Naive thymus-derived CD8-positive, alpha-beta T cell (primary cell): ENCODE data around the gene FXR2. TPM values are rescaled to one million over a fixed set of nuclear protein-coding genes. Genes with fewer than 3 reads are reported as not detected.

ENCODE experiments used
- ATAC-seq, 2 donors: fragments of 150-1000 bp; cut with Tn5 transposase in 1 of 2; sonication (Bioruptor Pico), chemical (Tn5 transposase) in 1 of 2; 1 replicate in 1 of 2; 2 replicates in 1 of 2; pipeline ENCODE4 v1.10.0; 2021; ENCODE audit warnings: mild to moderate bottlenecking in 2 of 2, moderate library complexity in 2 of 2
- POLR2A ChIA-PET: fragments of 350-600 bp; sonication (Branson Sonifier 250); formaldehyde crosslinking; loops from one replicate; lab custom pipeline; 2021; ENCODE audit warnings: antibody characterized with exemption; lab: Charles Lee
- DNase-seq, 10 donors: peaks; one replicate each; pipeline versions ENCODE4 v3.0.0 to v3.0.0-alpha.2; 2020 to 2022
- H3K27ac Mint-ChIP-seq, 10 donors: one replicate each; pipeline ENCODE4 v1.8.0; 2020 to 2022; ENCODE audit warnings: mild to moderate bottlenecking in 10 of 10, mixed read lengths in 10 of 10, moderate library complexity in 4 of 10, inconsistent platforms in 1 of 10
- H3K27me3 Mint-ChIP-seq, 5 donors: one replicate each; pipeline ENCODE4 v1.8.0; 2021 to 2022; ENCODE audit warnings: mixed read lengths in 5 of 5
- H3K36me3 Mint-ChIP-seq, 3 donors: one replicate each; pipeline ENCODE4 v1.8.0; 2020 to 2022; ENCODE audit warnings: mixed read lengths in 3 of 3, mild to moderate bottlenecking in 2 of 3, inconsistent platforms in 1 of 3
- H3K4me1 Mint-ChIP-seq, 4 donors: one replicate each; pipeline ENCODE4 v1.8.0; 2021 to 2022; ENCODE audit warnings: mixed read lengths in 4 of 4
- H3K4me3 Mint-ChIP-seq, 10 donors: one replicate each; pipeline ENCODE4 v1.8.0; 2020 to 2022; ENCODE audit warnings: mild to moderate bottlenecking in 10 of 10, mixed read lengths in 10 of 10, moderate library complexity in 6 of 10, inconsistent platforms in 1 of 10
- H3K9me3 Mint-ChIP-seq, 9 donors: one replicate each; pipeline ENCODE4 v1.8.0; 2020 to 2022; ENCODE audit warnings: mixed read lengths in 9 of 9, mild to moderate bottlenecking in 3 of 9, inconsistent platforms in 1 of 9, moderate library complexity in 1 of 9
- polyA plus RNA-seq, 3 donors: library from polyadenylated mRNA; unstranded; fragments of 300-500 nt; fragmentation: Illumina TruSeq; gene quantifications; one replicate each; pipeline ENCODE4 v1.2.3, GENCODE V29; 2021
- total RNA-seq, 8 experiments: library from RNA in 2 of 8; stranded (reverse) in 2 of 8; gene quantifications; one replicate each; pipeline ENCODE4 v1.2.3 and lab custom pipeline; 2021 to 2026

Gene FXR2
- total and polyA plus RNA-seq, 5 experiments from 2014 or later, result 11.8 to 39.0 (median 17.8) TPM

GRCh38 chr17:7561028-7561575 is 53.6 kb downstream of the FXR2 start:
- Mint-ChIP-seq H3K27me3 (no peaks in the 10 kb centered on the region), H3K27ac (peak overlapping the region; percentile 83 to 99 (median 97)), H3K9me3 (no peaks in the 10 kb centered on the region), H3K36me3 (peaks cover 0 to 27% (median 3%) of the 10 kb centered on the region in 3 donors), H3K4me3 (peak overlapping the region; percentile 88 to 98 (median 94)), H3K4me1 (peaks cover 31 to 59% (median 55%) of the 10 kb centered on the region in 4 donors)
- POLR2A ChIA-PET, result interaction anchor here (0.6 to 3.9 kb wide), 36 partner anchors 9 to 595 kb away, joined by 3 to 37 read pairs (median 6); partner anchors contain the start of genes ACAP1, ATP1B2, CD68 and MPDU1
- DNase-seq, result peak; percentile 60 to 89 (median 78)
- peak; percentile 62 to 69 for ATAC-seq

- Mint-ChIP-seq H3K4me1 (peaks cover 34 to 62% (median 59%) of the 10 kb centered on the region in 4 donors), H3K27me3 (no peaks in the 10 kb centered on the region)
- peak; percentile 17 to 22 for ATAC-seq
Observed at GRCh38 chr17:7560172-7561027, 54.3 kb downstream of the FXR2 start.

GRCh38 chr17:7559320-7560171 is 55.2 kb downstream of the FXR2 start:
- Mint-ChIP-seq H3K27me3 (no peaks in the 10 kb centered on the region), H3K27ac (peak overlapping the region; percentile 82 to 99 (median 97)), H3K9me3 (no peaks in the 10 kb centered on the region), H3K4me1 (peaks cover 39 to 70% (median 65%) of the 10 kb centered on the region in 4 donors), H3K4me3 (peak overlapping the region; percentile 43 to 98 (median 90)), H3K36me3 (peaks cover 0 to 13% (median 3%) of the 10 kb centered on the region in 3 donors)
- POLR2A ChIA-PET, result interaction anchor here (0.5 to 3.3 kb wide), 15 partner anchors 10 to 204 kb away, joined by 3 to 37 read pairs (median 7); partner anchors contain the start of genes CD68, POLR2A, TNFSF12 and TP53
- DNase-seq, result no peak
- no peak for ATAC-seq

More at GRCh38 chr17:7560172-7561027, 54.3 kb downstream of the FXR2 start:
- POLR2A ChIA-PET, result interaction anchor here (0.7 to 3.9 kb wide), 33 partner anchors 8 to 224 kb away, joined by 3 to 37 read pairs (median 6); partner anchors contain the start of genes ACAP1, ATP1B2, CD68 and MPDU1
- peak in 7 of 10 donors; percentile 33 to 53 (median 44) for DNase-seq
- Mint-ChIP-seq H3K4me3 (peak overlapping the region; percentile 88 to 98 (median 94)), H3K36me3 (peaks cover 0 to 21% (median 3%) of the 10 kb centered on the region in 3 donors), H3K9me3 (no peaks in the 10 kb centered on the region), H3K27ac (peak overlapping the region; percentile 83 to 99 (median 97))

- H3K4me3 Mint-ChIP-seq, result peak within 1 kb of the TSS; percentile 55 to 95 (median 76)
- peaks cover 43 to 70% (median 66%) of the 10 kb centered on the region in 4 donors for H3K4me1 Mint-ChIP-seq
- H3K27ac Mint-ChIP-seq, result peak within 1 kb of the TSS; percentile 63 to 99 (median 86)
Observed at GRCh38 chr17:7558544-7559319, 56.0 kb downstream of the FXR2 start, which contains the start of gene TNFSF13. TSS of gene TNFSF13 (plus strand) at chr17:7558750. CDS start at chr17:7559040, 290 bp downstream.

GRCh38 chr17:7557775-7558543 is 56.7 kb downstream of the FXR2 start:
- Mint-ChIP-seq H3K36me3 (peaks cover 0 to 15% (median 3%) of the 10 kb centered on the region in 3 donors), H3K27me3 (no peaks in the 10 kb centered on the region), H3K27ac (peak overlapping the region; percentile 63 to 99 (median 86)), H3K9me3 (no peaks in the 10 kb centered on the region), H3K4me3 (peak overlapping the region; percentile 55 to 95 (median 76)), H3K4me1 (peaks cover 47 to 76% (median 72%) of the 10 kb centered on the region in 4 donors)
- POLR2A ChIA-PET, result interaction anchor here (0.8 to 2.7 kb wide), 9 partner anchors 8 to 129 kb away, joined by 3 to 14 read pairs (median 3); partner anchors contain the start of genes POLR2A and TP53
- DNase-seq (no peak), ATAC-seq (no peak)

More at GRCh38 chr17:7558544-7559319, 56.0 kb downstream of the FXR2 start, which contains the start of gene TNFSF13:
- peaks cover 0 to 11% (median 3%) of the 10 kb centered on the region in 3 donors for H3K36me3 Mint-ChIP-seq
- no peaks in the 10 kb centered on the region for H3K9me3 Mint-ChIP-seq
- DNase-seq, result no peak
- POLR2A ChIA-PET, result interaction anchor here (0.5 to 2.7 kb wide), 9 partner anchors 9 to 128 kb away, joined by 3 to 14 read pairs (median 3); partner anchors contain the start of genes POLR2A, TP53 and ZBTB4
- no peaks in the 10 kb centered on the region for H3K27me3 Mint-ChIP-seq
- ATAC-seq, result no peak

GRCh38 chr17:7557147-7557764 is 57.4 kb downstream of the FXR2 start:
- peak overlapping the region in 2 of 10 donors; percentile 6 to 75 for H3K4me3 Mint-ChIP-seq

GRCh38 chr17:7556627-7557026 is 58.1 kb downstream of the FXR2 start:
- Mint-ChIP-seq H3K27me3 (no peaks in the 10 kb centered on the region), H3K4me1 (peaks cover 46 to 81% (median 78%) of the 10 kb centered on the region in 4 donors), H3K27ac (peak overlapping the region in 8 of 10 donors; percentile 41 to 89 (median 75)), H3K36me3 (peaks cover 0 to 13% (median 0%) of the 10 kb centered on the region in 3 donors), H3K9me3 (no peaks in the 10 kb centered on the region), H3K4me3 (peak overlapping the region in 4 of 10 donors; percentile 12 to 26 (median 20))
- DNase-seq (no peak), ATAC-seq (no peak)
- POLR2A ChIA-PET, result interaction anchor here (0.9 to 2.7 kb wide), 2 partner anchors 10 to 72 kb away, joined by 5 to 14 read pairs; partner anchors contain the start of gene POLR2A

More at GRCh38 chr17:7557147-7557764, 57.4 kb downstream of the FXR2 start:
- no peak for DNase-seq
- peak overlapping the region in 4 of 10 donors; percentile 6 to 83 (median 48) for H3K27ac Mint-ChIP-seq
- no peaks in the 10 kb centered on the region for H3K9me3 Mint-ChIP-seq
- peaks cover 0 to 11% (median 0%) of the 10 kb centered on the region in 3 donors for H3K36me3 Mint-ChIP-seq
- H3K4me1 Mint-ChIP-seq, result peaks cover 46 to 77% (median 72%) of the 10 kb centered on the region in 4 donors
- no peaks in the 10 kb centered on the region for H3K27me3 Mint-ChIP-seq
- ATAC-seq, result no peak
- POLR2A ChIA-PET, result interaction anchor here (0.8 to 2.7 kb wide), 4 partner anchors 8 to 120 kb away, joined by 3 to 14 read pairs (median 4); partner anchors contain the start of gene POLR2A

GRCh38 chr17:7555320-7555948 is 59.3 kb downstream of the FXR2 start:
- H3K27me3 Mint-ChIP-seq, result no peaks in the 10 kb centered on the region
- ATAC-seq (no peak), DNase-seq (no peak)
- peaks cover 0 to 13% (median 0%) of the 10 kb centered on the region in 3 donors for H3K36me3 Mint-ChIP-seq
- H3K9me3 Mint-ChIP-seq, result no peaks in the 10 kb centered on the region
- peak overlapping the region in 3 of 10 donors; percentile 24 to 81 (median 28) for H3K4me3 Mint-ChIP-seq
- H3K27ac Mint-ChIP-seq, result peak overlapping the region; percentile 70 to 93 (median 88)
- peaks cover 43 to 81% (median 78%) of the 10 kb centered on the region in 4 donors for H3K4me1 Mint-ChIP-seq
- POLR2A ChIA-PET, result no interaction called here

GRCh38 chr17:7553356-7553755 is 61.3 kb downstream of the FXR2 start:
- peak overlapping the region; percentile 78 to 97 (median 91) for H3K27ac Mint-ChIP-seq
- H3K4me1 Mint-ChIP-seq, result peaks cover 37 to 79% (median 73%) of the 10 kb centered on the region in 4 donors
- no peaks in the 10 kb centered on the region for H3K9me3 Mint-ChIP-seq
- no peaks in the 10 kb centered on the region for H3K27me3 Mint-ChIP-seq
- POLR2A ChIA-PET, result interaction anchor here (0.6 to 1.5 kb wide), 8 partner anchors 15 to 202 kb away, joined by 3 to 7 read pairs (median 4); no protein-coding TSS in a partner anchor
- no peak for ATAC-seq
- H3K36me3 Mint-ChIP-seq, result peaks cover 0 to 13% (median 0%) of the 10 kb centered on the region in 3 donors
- H3K4me3 Mint-ChIP-seq, result peak overlapping the region in 9 of 10 donors; percentile 30 to 80 (median 61)
- DNase-seq, result no peak
